ENCODE data around the gene HLTF. TPM values are rescaled to one million over a fixed set of nuclear protein-coding genes. Genes with fewer than 3 reads are reported as not detected.

The HLTF gene
- total RNA-seq, 3 donors from 2014 or later (not counting 1 experiment from before 2014, with no cell fraction given), result 15.0 to 19.0 (median 18.3) TPM

DNA sequence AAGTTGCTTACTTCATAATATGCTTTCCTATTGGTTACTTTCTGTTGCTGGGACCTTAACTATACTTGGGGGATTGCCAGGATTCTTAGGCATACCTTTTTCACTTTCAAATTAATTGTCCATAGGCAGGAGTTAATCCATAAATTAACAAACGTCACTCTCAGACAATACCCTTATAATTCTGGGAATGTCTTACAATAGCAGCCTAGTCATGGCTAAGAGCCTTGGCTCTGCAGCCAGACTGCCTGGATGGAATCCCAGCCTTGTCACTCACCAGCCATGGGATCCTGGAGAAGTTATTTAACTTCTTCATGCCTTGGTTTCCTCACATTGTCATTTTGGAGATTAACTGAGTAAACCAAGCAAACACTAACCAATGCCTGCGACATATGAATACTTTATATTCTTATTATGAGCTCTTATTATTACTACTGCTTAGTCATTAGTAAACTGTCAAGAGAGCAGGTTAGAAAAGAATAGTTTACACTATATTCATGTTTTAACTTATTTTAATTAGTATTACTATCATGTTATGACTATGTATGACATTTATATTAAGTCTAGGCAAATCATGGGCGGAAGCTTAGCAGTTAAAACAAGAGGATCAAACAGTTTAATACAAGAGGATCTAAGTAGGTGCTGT lies 66.0 kb downstream of the HLTF start:
- DNase-seq (no peak), ATAC-seq (no peak)
- H3K9me3 Mint-ChIP-seq, result no peaks in the 10 kb centered on the region
- Histone ChIP-seq H3K4me1 (ENCODE audit: control insufficient read depth, insufficient read depth, low read length) (no peaks in the 10 kb centered on the region), H3K9me3 (ENCODE audit: control insufficient read depth, insufficient read depth, low read length) (no peaks in the 10 kb centered on the region), H3K27me3 (ENCODE audit: control insufficient read depth, insufficient read depth, low read length) (no peaks in the 10 kb centered on the region), H3K4me3 (ENCODE audit: low read length) (no peak overlapping the region), H3K27ac (ENCODE audit: low read length) (no peak overlapping the region), H3K36me3 (ENCODE audit: control insufficient read depth, insufficient read depth, low read length) (peaks cover 50% of the 10 kb centered on the region)
- peaks cover 20% of the 10 kb centered on the region for H3K36me3 Mint-ChIP-seq
- H3K4me1 Mint-ChIP-seq, result peaks cover 21 to 34% of the 10 kb centered on the region in 2 donors
- intact Hi-C loops (cut with micrococcal nuclease), result no loop called here
- 95% methylated on average over 2 of the region's 3 CpGs for WGBS (ENCODE audit: insufficient coverage)
- TF ChIP-seq, protein P1, sequence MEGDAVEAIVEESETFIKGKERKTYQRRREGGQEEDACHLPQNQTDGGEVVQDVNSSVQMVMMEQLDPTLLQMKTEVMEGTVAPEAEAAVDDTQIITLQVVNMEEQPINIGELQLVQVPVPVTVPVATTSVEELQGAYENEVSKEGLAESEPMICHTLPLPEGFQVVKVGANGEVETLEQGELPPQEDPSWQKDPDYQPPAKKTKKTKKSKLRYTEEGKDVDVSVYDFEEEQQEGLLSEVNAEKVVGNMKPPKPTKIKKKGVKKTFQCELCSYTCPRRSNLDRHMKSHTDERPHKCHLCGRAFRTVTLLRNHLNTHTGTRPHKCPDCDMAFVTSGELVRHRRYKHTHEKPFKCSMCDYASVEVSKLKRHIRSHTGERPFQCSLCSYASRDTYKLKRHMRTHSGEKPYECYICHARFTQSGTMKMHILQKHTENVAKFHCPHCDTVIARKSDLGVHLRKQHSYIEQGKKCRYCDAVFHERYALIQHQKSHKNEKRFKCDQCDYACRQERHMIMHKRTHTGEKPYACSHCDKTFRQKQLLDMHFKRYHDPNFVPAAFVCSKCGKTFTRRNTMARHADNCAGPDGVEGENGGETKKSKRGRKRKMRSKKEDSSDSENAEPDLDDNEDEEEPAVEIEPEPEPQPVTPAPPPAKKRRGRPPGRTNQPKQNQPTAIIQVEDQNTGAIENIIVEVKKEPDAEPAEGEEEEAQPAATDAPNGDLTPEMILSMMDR (IDR thresholded peaks at IDR 0.05), result no peak
- no peak overlapping the region for H3K4me3 Mint-ChIP-seq
- H3K27me3 Mint-ChIP-seq (ENCODE audit: low read depth in 2 of 2), result no peaks in the 10 kb centered on the region
- H3K27ac Mint-ChIP-seq, result peak overlapping the region in 1 of 2 donors; percentile 20

DNA sequence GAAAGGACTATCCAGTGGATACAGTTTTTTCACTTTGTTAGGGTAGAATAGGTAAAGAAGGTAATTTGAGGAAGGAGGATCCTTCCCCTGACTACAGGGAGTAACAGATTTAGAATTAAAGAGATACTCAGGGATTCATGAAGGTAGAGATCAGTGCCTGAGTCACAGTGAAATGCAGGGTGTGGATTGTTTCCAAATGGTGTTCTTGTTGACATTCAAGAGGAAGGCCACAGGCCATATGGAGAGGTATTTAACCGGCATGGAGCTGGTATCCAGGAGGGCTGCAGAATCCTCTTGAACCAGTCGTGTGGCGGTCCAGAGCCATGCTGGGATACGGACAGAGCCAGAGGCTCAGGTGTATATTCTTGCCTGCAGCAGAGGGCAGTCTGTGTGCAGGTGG lies 66.8 kb downstream of the HLTF start:
- no peak overlapping the region for H3K4me3 ChIP-seq (ENCODE audit: low read length)
- no peak overlapping the region for H3K4me3 Mint-ChIP-seq
- no peak overlapping the region for H3K27ac ChIP-seq (ENCODE audit: low read length)
- H3K36me3 Mint-ChIP-seq, result peaks cover 15% of the 10 kb centered on the region
- DNase-seq (no peak), ATAC-seq (no peak)
- H3K27me3 Mint-ChIP-seq (ENCODE audit: low read depth in 2 of 2), result no peaks in the 10 kb centered on the region
- H3K9me3 ChIP-seq (ENCODE audit: control insufficient read depth, insufficient read depth, low read length), result no peaks in the 10 kb centered on the region
- no peaks in the 10 kb centered on the region for H3K27me3 ChIP-seq (ENCODE audit: control insufficient read depth, insufficient read depth, low read length)
- TF ChIP-seq, protein P1 (IDR thresholded peaks at IDR 0.05), result no peak
- H3K27ac Mint-ChIP-seq, result no peak overlapping the region
- H3K4me1 Mint-ChIP-seq, result peaks cover 26 to 41% of the 10 kb centered on the region in 2 donors
- peaks cover 43% of the 10 kb centered on the region for H3K36me3 ChIP-seq (ENCODE audit: control insufficient read depth, insufficient read depth, low read length)
- no peaks in the 10 kb centered on the region for H3K9me3 Mint-ChIP-seq
- intact Hi-C loops (cut with micrococcal nuclease), result no loop called here
- 98% methylated on average over 4 of the region's 4 CpGs for WGBS (ENCODE audit: insufficient coverage)
- no peaks in the 10 kb centered on the region for H3K4me1 ChIP-seq (ENCODE audit: control insufficient read depth, insufficient read depth, low read length)

DNA sequence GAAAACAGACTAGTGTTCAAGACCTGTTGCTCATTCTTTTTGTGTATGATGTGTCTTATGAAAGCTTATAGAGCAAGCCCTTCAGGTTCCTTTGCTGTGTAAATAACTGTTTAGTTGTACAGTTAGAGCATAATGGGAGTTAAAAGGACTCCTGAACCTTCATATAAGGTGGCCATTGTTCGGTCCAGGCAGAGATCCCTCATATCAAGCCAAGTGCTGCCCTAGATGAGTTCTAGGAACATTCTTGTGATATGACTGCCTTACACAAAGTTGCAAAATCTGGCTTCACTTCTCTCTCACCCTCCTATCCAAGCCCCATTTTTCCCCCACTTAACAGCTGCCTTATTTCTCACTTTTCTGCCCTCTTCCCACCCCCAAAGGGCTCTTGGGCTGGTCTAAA lies 68.1 kb downstream of the HLTF start:
- peaks cover 41% of the 10 kb centered on the region for H3K36me3 ChIP-seq (ENCODE audit: control insufficient read depth, insufficient read depth, low read length)
- 87% methylated on average over 1 of the region's 1 CpG for WGBS (ENCODE audit: insufficient coverage)
- TF ChIP-seq, protein P1 (IDR thresholded peaks at IDR 0.05), result no peak
- no peaks in the 10 kb centered on the region for H3K27me3 ChIP-seq (ENCODE audit: control insufficient read depth, insufficient read depth, low read length)
- H3K9me3 ChIP-seq (ENCODE audit: control insufficient read depth, insufficient read depth, low read length), result no peaks in the 10 kb centered on the region
- H3K4me1 ChIP-seq (ENCODE audit: control insufficient read depth, insufficient read depth, low read length), result no peaks in the 10 kb centered on the region
- H3K4me1 Mint-ChIP-seq, result peaks cover 37 to 52% of the 10 kb centered on the region in 2 donors
- H3K27ac ChIP-seq (ENCODE audit: low read length), result no peak overlapping the region
- no peak for DNase-seq
- peaks cover 16% of the 10 kb centered on the region for H3K36me3 Mint-ChIP-seq
- no peak overlapping the region for H3K4me3 ChIP-seq (ENCODE audit: low read length)
- intact Hi-C loops (cut with micrococcal nuclease), result no loop called here
- peak overlapping the region; percentile 8 to 33 for H3K27ac Mint-ChIP-seq
- no peak overlapping the region for H3K4me3 Mint-ChIP-seq
- ATAC-seq, result no peak
- H3K27me3 Mint-ChIP-seq (ENCODE audit: low read depth in 2 of 2), result no peaks in the 10 kb centered on the region
- H3K9me3 Mint-ChIP-seq, result no peaks in the 10 kb centered on the region
